GM12872 (cell line): ENCODE measurements around the gene DLX6.

Experiments used
- CTCF ChIP-seq: IDR thresholded peaks from 3 replicates; pipeline ENCODE4 v1.5.1; 2011; ENCODE audit warnings: low read depth, mild to moderate bottlenecking, low read length, moderate library complexity; ENCODE audit not compliant: insufficient read depth

DLX6 gene

GRCh38 chr7:96989859-96990317, 15.5 kb upstream of the DLX6 start:
- TF ChIP-seq CTCF = no peak

- no peak for TF ChIP-seq CTCF
These were observed 13.7 kb upstream of the DLX6 start for GRCh38 chr7:96991546-96992191.

GRCh38 chr7:96992192-96993005, 13.0 kb upstream of the DLX6 start:
- TF ChIP-seq CTCF = no peak

- TF ChIP-seq CTCF = no peak
These were observed 12.1 kb upstream of the DLX6 start for GRCh38 chr7:96993094-96993865.

GRCh38 chr7:96993980-96994379, 11.4 kb upstream of the DLX6 start:
- no peak for TF ChIP-seq CTCF

GRCh38 chr7:96995406-96996110, 9.8 kb upstream of the DLX6 start:
- no peak for TF ChIP-seq CTCF
